NCI-H2196 treated with DMSO at 0.1 percent for 48 hours (cell line): ENCODE results near the gene PYROXD2.

Source experiments
- DNase-seq: peaks from one replicate; lab custom pipeline; 2025; ENCODE audit not compliant: unreplicated experiment; lab: John Stamatoyannopoulos, UW

The PYROXD2 gene

DNA sequence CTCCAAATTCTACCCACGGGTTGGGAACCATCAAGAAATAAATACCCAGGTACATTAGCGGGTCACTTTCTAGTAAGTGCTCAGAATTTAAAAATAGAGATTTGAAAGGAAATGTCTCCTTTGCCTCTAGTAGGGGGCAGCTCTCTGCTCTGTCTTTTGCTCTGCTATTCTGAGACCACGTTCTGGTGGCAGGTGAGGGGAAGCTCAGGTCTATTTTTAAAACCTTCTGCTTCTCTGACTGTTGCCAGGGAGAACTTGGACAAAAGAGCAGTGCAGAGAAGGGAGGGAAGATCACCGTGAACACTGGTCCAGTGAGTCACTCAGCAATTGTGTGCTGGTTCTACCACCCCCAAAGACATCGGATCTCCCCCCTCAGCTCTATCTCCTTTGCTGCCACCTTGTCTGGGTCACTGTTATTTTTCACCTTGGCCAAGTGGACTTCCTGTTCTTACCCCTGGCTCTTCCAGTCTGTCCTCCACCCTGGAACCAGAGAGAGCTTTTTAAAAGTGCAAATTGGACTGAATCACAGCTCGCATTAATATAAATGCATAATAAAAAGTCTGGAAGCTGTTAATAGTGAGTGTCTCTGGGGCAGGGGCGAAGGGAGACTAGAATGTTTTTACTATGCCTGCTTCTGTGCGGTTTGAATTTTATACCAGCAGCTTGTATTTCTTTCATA is 74.6 kb downstream of the PYROXD2 start:
- peak; percentile 51 for DNase-seq

DNA sequence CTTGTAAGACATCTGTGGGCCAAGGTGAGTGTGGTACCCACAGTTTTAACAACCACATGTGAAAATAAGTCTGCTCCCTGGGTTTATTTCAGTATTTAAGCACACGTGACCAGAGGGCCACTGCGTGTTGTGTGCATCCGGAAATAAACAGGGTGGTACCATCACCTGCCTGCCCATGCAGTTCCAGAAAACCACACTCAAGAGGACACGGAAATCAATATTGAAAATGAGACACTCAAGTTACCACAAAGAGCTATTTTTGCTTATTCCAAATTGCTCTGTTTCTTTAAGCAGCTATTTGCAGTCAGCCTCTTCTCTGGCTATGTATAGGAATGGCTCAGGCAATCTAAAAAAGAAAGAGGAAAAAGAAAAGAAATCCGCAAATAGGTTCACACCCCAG is 75.2 kb downstream of the PYROXD2 start:
- DNase-seq = no peak

DNA sequence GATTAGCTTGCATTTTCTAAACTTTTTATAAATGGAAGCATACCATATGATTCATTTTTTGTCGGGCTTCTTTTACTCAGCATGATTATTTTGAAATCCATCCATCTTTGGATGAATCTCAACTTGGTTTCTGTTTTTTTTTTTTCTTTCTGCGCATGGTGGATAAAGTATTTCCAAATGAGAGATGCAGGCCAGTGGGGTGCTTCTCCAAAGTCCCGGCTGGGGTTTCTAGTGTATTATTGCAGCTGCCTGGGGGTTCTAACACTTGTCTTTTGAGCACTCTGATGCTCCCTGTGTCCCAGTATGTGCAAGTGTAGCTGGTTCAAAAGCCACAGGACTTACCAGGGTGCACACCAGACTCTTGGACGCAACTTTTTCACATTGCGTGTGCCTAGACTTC is 76.1 kb downstream of the PYROXD2 start:
- DNase-seq = no peak

DNA sequence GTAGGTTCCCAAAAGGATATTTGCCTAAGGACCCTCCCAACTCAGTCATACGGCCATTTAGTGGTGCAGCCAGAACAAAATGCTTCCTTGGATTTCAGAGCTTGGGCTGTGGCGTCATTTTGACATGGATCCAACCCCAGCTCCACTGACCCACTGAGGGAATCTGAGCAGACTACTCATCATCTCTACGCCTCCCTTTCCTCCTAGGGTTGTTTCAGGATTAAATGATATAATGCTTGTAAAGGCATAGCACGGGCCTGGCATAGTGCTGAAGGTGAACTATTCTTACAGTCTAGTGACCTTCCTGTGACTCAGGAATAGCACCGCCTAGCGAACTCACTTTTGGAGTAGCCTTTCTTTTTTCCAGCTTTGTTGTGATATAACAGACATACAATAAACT is 76.7 kb downstream of the PYROXD2 start:
- no peak for DNase-seq

DNA sequence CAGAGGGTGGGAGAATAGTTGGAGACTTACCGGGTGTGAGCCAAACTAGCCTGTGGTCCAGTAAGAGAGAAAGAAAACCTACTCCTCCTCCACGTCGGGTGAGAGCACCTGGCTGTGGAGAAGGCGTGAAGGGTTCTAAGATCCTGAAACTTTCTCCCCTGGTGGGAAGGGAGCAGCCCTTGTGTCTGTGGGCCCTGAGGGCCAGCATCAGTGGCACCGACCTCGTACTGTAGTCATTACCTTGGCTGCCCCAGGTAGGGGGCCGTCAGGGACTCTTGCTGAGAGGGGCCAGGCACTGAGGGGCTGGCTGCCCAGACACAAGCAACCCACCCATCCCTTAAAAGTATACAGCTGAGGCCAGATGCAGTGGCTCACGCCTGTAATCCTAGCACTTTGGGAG is 77.5 kb downstream of the PYROXD2 start:
- DNase-seq = no peak
